Thoracic aorta (tissue), 2 donors: ENCODE measurements around the gene SEC14L3. TPM values are rescaled to one million over a fixed set of nuclear protein-coding genes. Genes with fewer than 3 reads are reported as not detected.
A peak's percentile ranks its signal among the peaks of the same experiment; 100 is the strongest.

Experiments
- ATAC-seq: fragments of 150-250 bp; one replicate; pipeline ENCODE4 v1.8.0; 2017; ENCODE audit warnings: low read depth; ENCODE audit not compliant: insufficient number of reproducible peaks, low FRiP score
- DNase-seq: peaks from one replicate; pipeline ENCODE4 v3.0.0-alpha.2; 2020; ENCODE audit warnings: low spot score
- H3K27ac ChIP-seq, 2 donors: fragments of 200-600 bp; sonication (generic); 1 replicate in 1 of 2; 2 replicates in 1 of 2; pipeline ENCODE4 v1.5.1; 2016; ENCODE audit warnings: mild to moderate bottlenecking in 2 of 2, moderate library complexity in 2 of 2
- H3K27me3 ChIP-seq: fragments of 200-600 bp; sonication (generic); replicated peaks from 2 replicates; pipeline ENCODE4 v1.6.0; 2016; ENCODE audit warnings: mild to moderate bottlenecking; ENCODE audit not compliant: insufficient read depth
- H3K36me3 ChIP-seq: fragments of 200-600 bp; sonication (generic); one replicate; pipeline ENCODE4 v1.5.1; 2016
- H3K4me1 ChIP-seq, 2 donors: fragments of 200-600 bp; sonication (generic); 1 replicate in 1 of 2; 2 replicates in 1 of 2; pipeline versions ENCODE4 v1.5.1 to v1.6.0; 2016; ENCODE audit warnings: low read depth in 2 of 2, mild to moderate bottlenecking in 1 of 2; ENCODE audit not compliant: control insufficient read depth in 1 of 2
- H3K4me3 ChIP-seq: fragments of 200-600 bp; sonication (generic); 2 replicates; pipeline ENCODE4 v1.5.1; 2016; ENCODE audit warnings: mild to moderate bottlenecking
- H3K9me3 ChIP-seq: fragments of 200-600 bp; sonication (generic); 2 replicates; pipeline ENCODE4 v1.5.1; 2016
- CTCF ChIP-seq: fragments of 200-600 bp; sonication (generic); IDR thresholded peaks from one replicate; pipeline ENCODE4 v1.5.1; 2019; ENCODE audit warnings: antibody characterized with exemption
- total RNA-seq, 2 donors: library from RNA; depleted of rRNA; stranded (reverse); fragments of >200 nt; gene quantifications; one replicate each; pipeline versions ENCODE4 v1.1.0 to v1.2.3, GENCODE V29; 2016

The SEC14L3 gene
- total RNA-seq, 2 donors from 2014 or later = not detected

DNA sequence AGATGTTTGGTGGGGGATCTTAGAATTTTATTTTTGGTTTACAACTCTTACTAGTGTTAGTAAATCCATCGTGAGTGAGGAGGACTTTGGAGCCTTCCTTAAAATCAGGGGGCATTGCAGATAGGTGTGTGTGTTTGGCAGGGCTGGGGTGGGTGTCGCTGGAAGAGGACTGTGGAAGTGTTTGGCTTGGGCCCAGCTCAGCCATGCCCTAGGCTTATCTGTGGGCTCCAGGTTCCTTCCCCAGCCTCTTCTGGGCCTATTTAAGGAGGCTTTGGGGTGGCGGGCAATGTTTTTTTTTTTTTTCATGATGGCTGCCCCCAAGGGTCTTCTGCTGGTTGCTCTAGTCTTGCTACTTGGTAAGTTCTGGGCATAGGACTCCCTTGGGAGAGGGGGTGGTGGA lies 24.2 kb downstream of the SEC14L3 start:
- ATAC-seq (no peak), DNase-seq (no peak)
- Histone ChIP-seq H3K36me3 (no peaks in the 10 kb centered on the region), H3K9me3 (no peaks in the 10 kb centered on the region), H3K27ac (no peak overlapping the region), H3K27me3 (no peaks in the 10 kb centered on the region), H3K4me3 (no peak overlapping the region), H3K4me1 (no peaks in the 10 kb centered on the region)
- no peak for TF ChIP-seq CTCF

DNA sequence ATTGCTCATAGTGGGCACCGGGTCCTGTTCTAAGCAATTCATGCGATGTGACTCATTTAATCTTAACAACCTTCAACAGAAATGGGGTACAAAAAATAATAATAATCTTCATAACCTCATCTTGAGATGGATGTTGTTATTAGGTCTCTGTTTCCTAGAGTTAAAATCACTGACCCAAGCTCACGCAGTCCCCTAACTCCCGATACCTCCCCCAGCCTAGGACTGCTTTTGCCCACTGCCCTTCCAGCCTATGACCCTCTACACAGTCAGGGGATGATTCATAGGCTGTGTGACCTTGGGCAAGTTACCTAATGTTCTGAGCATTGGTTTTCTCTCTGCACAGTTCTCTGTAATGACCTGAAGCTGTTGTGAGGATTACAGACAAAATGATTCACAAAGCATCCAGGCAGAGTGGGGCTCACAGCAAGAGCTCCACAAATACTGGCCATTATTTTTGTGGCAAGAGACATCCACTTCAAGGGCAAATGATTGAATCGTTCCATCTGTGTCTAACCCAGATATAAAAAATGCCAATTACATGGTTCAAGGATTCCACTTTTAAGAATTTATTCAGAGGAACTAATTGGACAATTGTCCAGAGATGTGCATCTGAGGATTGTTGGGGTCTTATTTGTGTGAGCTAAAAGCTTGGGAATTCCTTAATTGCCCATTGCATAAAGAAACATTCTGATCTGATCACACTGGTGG lies 26.2 kb downstream of the SEC14L3 start:
- Histone ChIP-seq H3K4me1 (no peaks in the 10 kb centered on the region), H3K36me3 (no peaks in the 10 kb centered on the region), H3K27ac (no peak overlapping the region), H3K27me3 (no peaks in the 10 kb centered on the region), H3K4me3 (no peak overlapping the region), H3K9me3 (no peaks in the 10 kb centered on the region)
- no peak for ATAC-seq
- TF ChIP-seq CTCF = no peak
- no peak for DNase-seq

GRCh38 chr22:30444632-30445437 lies 27.0 kb downstream of the SEC14L3 start:
- no peaks in the 10 kb centered on the region for H3K4me1 ChIP-seq
- no peaks in the 10 kb centered on the region for H3K9me3 ChIP-seq
- no peak for ATAC-seq
- peak; percentile 59 for TF ChIP-seq CTCF
- DNase-seq = no peak
- H3K27ac ChIP-seq = no peak overlapping the region
- no peaks in the 10 kb centered on the region for H3K27me3 ChIP-seq
- no peak overlapping the region for H3K4me3 ChIP-seq
- no peaks in the 10 kb centered on the region for H3K36me3 ChIP-seq

GRCh38 chr22:30441088-30441487 lies 30.7 kb downstream of the SEC14L3 start:
- DNase-seq (no peak), ATAC-seq (no peak)
- Histone ChIP-seq H3K9me3 (no peaks in the 10 kb centered on the region), H3K27me3 (no peaks in the 10 kb centered on the region), H3K4me3 (no peak overlapping the region), H3K36me3 (no peaks in the 10 kb centered on the region), H3K4me1 (no peaks in the 10 kb centered on the region), H3K27ac (no peak overlapping the region)
- no peak for TF ChIP-seq CTCF

- no peaks in the 10 kb centered on the region for H3K4me1 ChIP-seq
- no peaks in the 10 kb centered on the region for H3K36me3 ChIP-seq
- ATAC-seq (no peak), DNase-seq (no peak)
- H3K9me3 ChIP-seq = no peaks in the 10 kb centered on the region
- H3K27ac ChIP-seq = no peak overlapping the region
- no peak overlapping the region for H3K4me3 ChIP-seq
- no peak for TF ChIP-seq CTCF
- no peaks in the 10 kb centered on the region for H3K27me3 ChIP-seq
These were observed 32.0 kb downstream of the SEC14L3 start for GRCh38 chr22:30439836-30440235.
